Neural crest cell (in vitro differentiated cells): ENCODE measurements around the gene YEATS4. TPM values are rescaled to one million over a fixed set of nuclear protein-coding genes. Genes with fewer than 3 reads are reported as not detected.

ENCODE experiments used
- DNase-seq: peaks from one replicate; pipeline ENCODE4 v3.0.0; 2021; ENCODE audit warnings: low read depth, mixed read lengths, low spot score
- H3K27ac Mint-ChIP-seq: one replicate; pipeline ENCODE4 v1.8.0; 2021; ENCODE audit warnings: mild to moderate bottlenecking, mixed read lengths; ENCODE audit not compliant: unreplicated experiment
- H3K27me3 Mint-ChIP-seq: 2 replicates; pipeline ENCODE4 v1.8.0; 2021; ENCODE audit warnings: low read depth, mild to moderate bottlenecking, mixed read lengths
- H3K36me3 Mint-ChIP-seq: 2 replicates; pipeline ENCODE4 v1.8.0; 2021; ENCODE audit warnings: low read depth, mild to moderate bottlenecking, mixed read lengths
- H3K4me1 Mint-ChIP-seq: 2 replicates; pipeline ENCODE4 v1.8.0; 2021; ENCODE audit warnings: mixed read lengths
- H3K4me3 Mint-ChIP-seq: one replicate; pipeline ENCODE4 v1.8.0; 2021; ENCODE audit warnings: mild to moderate bottlenecking, mixed read lengths
- H3K9me3 Mint-ChIP-seq: 2 replicates; pipeline ENCODE4 v1.8.0; 2021; ENCODE audit warnings: mixed read lengths
- total RNA-seq: library from RNA; stranded (reverse); gene quantifications from 2 replicates; pipeline ENCODE4 v1.2.1, GENCODE V29; 2021
- TF ChIP-seq, protein P1 (sequence below): fragments of 200-600 bp; sonication (generic); conservative IDR thresholded peaks from 2 replicates; pipeline ENCODE4 v1.5.0; 2021; ENCODE audit warnings: antibody characterized with exemption, mild to moderate bottlenecking

The YEATS4 gene
- total RNA-seq, 1 donor from 2014 or later = 33.9 TPM

DNA sequence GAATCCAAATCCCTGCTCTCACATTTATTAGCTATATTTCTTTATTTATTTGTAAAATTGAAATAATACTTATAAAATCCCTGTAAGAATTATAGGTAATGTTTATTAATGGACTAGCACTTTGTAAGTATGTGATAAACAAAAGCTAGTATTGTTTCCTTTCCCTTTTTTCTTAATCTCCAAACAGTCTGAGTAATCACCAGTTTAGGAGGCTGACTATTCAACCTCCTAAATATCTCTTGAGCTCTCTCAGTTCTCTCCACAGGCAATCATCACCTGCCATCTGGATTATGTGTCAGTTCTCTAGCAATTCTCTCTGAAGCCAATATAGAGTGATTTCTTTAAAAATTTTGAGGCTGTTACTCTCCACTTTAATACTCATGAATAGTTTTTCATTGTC lies 20.6 kb upstream of the YEATS4 start:
- Mint-ChIP-seq H3K27me3 (peaks cover 2% of the 10 kb centered on the region), H3K9me3 (no peaks in the 10 kb centered on the region), H3K4me3 (no peak overlapping the region), H3K27ac (no peak overlapping the region), H3K4me1 (peaks cover 7% of the 10 kb centered on the region), H3K36me3 (no peaks in the 10 kb centered on the region)
- TF ChIP-seq, protein P1, sequence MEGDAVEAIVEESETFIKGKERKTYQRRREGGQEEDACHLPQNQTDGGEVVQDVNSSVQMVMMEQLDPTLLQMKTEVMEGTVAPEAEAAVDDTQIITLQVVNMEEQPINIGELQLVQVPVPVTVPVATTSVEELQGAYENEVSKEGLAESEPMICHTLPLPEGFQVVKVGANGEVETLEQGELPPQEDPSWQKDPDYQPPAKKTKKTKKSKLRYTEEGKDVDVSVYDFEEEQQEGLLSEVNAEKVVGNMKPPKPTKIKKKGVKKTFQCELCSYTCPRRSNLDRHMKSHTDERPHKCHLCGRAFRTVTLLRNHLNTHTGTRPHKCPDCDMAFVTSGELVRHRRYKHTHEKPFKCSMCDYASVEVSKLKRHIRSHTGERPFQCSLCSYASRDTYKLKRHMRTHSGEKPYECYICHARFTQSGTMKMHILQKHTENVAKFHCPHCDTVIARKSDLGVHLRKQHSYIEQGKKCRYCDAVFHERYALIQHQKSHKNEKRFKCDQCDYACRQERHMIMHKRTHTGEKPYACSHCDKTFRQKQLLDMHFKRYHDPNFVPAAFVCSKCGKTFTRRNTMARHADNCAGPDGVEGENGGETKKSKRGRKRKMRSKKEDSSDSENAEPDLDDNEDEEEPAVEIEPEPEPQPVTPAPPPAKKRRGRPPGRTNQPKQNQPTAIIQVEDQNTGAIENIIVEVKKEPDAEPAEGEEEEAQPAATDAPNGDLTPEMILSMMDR = no peak
- no peak for DNase-seq

DNA sequence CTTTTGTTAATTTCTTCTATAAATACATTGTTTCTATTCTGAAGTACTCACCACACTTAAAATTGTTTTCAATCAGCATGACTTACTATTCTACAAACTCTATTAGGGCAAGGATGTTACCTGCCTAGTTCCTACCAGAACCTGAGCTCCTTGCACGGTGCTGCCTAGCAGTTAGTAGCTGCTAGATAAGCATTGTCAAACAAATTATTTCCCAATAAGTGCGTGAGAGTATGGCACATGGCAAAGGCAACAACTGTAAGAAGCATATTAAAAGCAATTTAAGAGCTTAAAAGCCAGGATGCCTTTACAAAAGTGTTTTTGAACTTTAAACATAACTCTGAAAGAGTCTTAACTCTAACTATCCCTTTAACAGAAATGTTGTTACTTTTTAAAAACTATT lies 19.5 kb upstream of the YEATS4 start:
- H3K4me3 Mint-ChIP-seq = no peak overlapping the region
- TF ChIP-seq, protein P1 = no peak

DNA sequence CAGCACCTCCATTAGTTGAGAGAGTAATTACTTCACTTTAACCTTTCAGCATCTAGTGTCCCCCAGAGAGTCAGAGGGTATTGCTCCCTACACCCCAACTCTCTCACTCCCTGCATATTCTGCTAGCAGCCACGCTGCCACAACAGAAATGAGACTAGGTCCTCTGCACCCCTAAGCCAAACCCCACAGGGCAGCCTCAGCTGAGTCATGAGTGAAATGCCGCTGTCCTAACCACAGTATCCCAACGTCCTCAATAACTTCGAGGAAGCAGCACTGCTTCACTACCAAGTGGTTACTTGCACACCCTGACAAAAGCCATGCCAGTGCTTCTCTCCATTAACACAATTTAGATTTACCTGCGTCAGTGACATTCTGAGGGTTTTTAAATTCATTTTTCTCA lies 18.2 kb upstream of the YEATS4 start:
- H3K36me3 Mint-ChIP-seq = no peaks in the 10 kb centered on the region

More for the DNA sequence above, 19.5 kb upstream of the YEATS4 start:
- no peaks in the 10 kb centered on the region for H3K9me3 Mint-ChIP-seq
- DNase-seq = no peak
- no peak overlapping the region for H3K27ac Mint-ChIP-seq
- no peaks in the 10 kb centered on the region for H3K36me3 Mint-ChIP-seq
- H3K27me3 Mint-ChIP-seq = no peaks in the 10 kb centered on the region
- H3K4me1 Mint-ChIP-seq = peaks cover 10% of the 10 kb centered on the region

DNA sequence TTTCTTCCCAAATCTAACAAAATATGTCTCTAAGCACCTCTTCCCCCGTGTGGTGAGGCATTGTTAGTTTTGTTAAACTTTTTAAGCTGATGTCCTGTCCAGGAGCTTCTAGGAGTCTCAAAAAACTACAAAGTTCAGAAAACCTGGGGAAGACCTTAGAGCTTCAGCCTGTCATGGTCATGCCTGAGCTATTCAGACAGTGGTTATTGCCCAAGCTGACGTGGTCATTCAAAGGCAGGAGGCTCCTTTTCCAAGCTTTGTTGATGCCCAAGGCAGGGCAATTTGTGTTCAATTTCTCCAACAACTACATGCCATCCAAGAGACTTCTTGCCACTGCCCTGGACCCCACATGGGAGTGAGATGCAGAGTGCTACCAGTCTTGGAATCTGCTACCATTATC lies 17.1 kb upstream of the YEATS4 start:
- TF ChIP-seq, protein P1 = no peak
- Mint-ChIP-seq H3K36me3 (no peaks in the 10 kb centered on the region), H3K27me3 (no peaks in the 10 kb centered on the region), H3K9me3 (no peaks in the 10 kb centered on the region), H3K4me1 (peaks cover 10% of the 10 kb centered on the region), H3K4me3 (no peak overlapping the region), H3K27ac (no peak overlapping the region)
- DNase-seq = no peak

More for the DNA sequence above, 18.2 kb upstream of the YEATS4 start:
- Mint-ChIP-seq H3K4me3 (no peak overlapping the region), H3K27me3 (no peaks in the 10 kb centered on the region), H3K4me1 (peaks cover 10% of the 10 kb centered on the region), H3K9me3 (no peaks in the 10 kb centered on the region), H3K27ac (no peak overlapping the region)
- DNase-seq = no peak
- TF ChIP-seq, protein P1 = no peak

DNA sequence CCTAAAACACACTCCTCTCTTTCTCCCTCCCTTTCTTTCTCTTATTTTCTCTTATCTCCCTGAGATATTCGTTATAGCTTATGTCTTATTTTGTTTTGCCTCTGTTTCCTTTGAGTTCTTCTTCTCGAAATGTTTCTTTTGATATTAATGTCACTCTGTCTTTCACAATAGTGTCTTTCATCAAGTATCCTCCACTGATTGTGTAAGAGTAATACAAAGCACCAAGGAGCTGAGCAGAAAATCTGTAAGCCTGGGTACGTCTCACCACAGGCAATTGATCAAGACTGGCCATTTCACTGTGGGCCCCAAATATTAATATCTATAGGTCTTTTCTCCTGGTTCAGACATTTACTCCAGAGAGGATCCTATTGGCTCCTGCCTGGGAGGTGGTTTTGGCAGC lies 16.2 kb upstream of the YEATS4 start:
- H3K27me3 Mint-ChIP-seq = no peaks in the 10 kb centered on the region

More for the DNA sequence above, 16.2 kb upstream of the YEATS4 start:
- Mint-ChIP-seq H3K4me3 (no peak overlapping the region), H3K9me3 (no peaks in the 10 kb centered on the region), H3K4me1 (peaks cover 15% of the 10 kb centered on the region), H3K36me3 (no peaks in the 10 kb centered on the region), H3K27ac (no peak overlapping the region)
- no peak for DNase-seq
- TF ChIP-seq, protein P1 = no peak
